ENCODE data around the gene MAP1S. TPM values are rescaled to one million over a fixed set of nuclear protein-coding genes. Genes with fewer than 3 reads are reported as not detected.
"Not testable (repeated sequence)": the region's sequence is repeated elsewhere in the genome, so short reads cannot be mapped to it uniquely, and the experiment has no call there.

The MAP1S gene
- total RNA-seq, 4 donors from 2014 or later = 16.8 to 42.5 (median 26.4) TPM

- Histone ChIP-seq H3K4me1 (peaks cover 14% of the 10 kb centered on the region), H3K36me3 (no peaks in the 10 kb centered on the region), H3K9me3 (no peaks in the 10 kb centered on the region), H3K4me3 (no peak overlapping the region), H3K27me3 (peaks cover 31% of the 10 kb centered on the region), H3K27ac (no peak overlapping the region)
- WGBS = 69% methylated on average over 10 of the region's 16 CpGs
- DNase-seq (ENCODE audit: low spot score in 2 of 2) = no peak
- TF ChIP-seq POLR2A (IDR thresholded peaks at IDR 0.05) (no peak), CTCF (IDR thresholded peaks at IDR 0.05) (peak in 1 of 2 donors; percentile 2)
Measured at GRCh38 chr19:17775245-17775927, 56.1 kb downstream of the MAP1S start.

- DNase-seq (ENCODE audit: low spot score in 2 of 2) = no peak
Measured at GRCh38 chr19:17775991-17776803, 56.9 kb downstream of the MAP1S start.

GRCh38 chr19:17777840-17778239 lies 58.6 kb downstream of the MAP1S start:
- H3K36me3 ChIP-seq; H3K9me3 ChIP-seq; H3K27ac ChIP-seq; H3K4me3 ChIP-seq; DNase-seq (ENCODE audit: low spot score in 2 of 2): not testable (repeated sequence)
- H3K27me3 ChIP-seq = peaks cover 38% of the 10 kb centered on the region
- WGBS = 71% methylated on average over 10 of the region's 10 CpGs
- H3K4me1 ChIP-seq = peaks cover 14% of the 10 kb centered on the region

More at GRCh38 chr19:17775991-17776803, 56.9 kb downstream of the MAP1S start:
- 58% methylated on average over 23 of the region's 27 CpGs for WGBS
- Histone ChIP-seq H3K4me1 (peaks cover 14% of the 10 kb centered on the region), H3K27ac (no peak overlapping the region), H3K4me3 (no peak overlapping the region), H3K36me3 (no peaks in the 10 kb centered on the region), H3K9me3 (no peaks in the 10 kb centered on the region), H3K27me3 (peaks cover 38% of the 10 kb centered on the region)
- TF ChIP-seq POLR2A (IDR thresholded peaks at IDR 0.05) = no peak
- TF ChIP-seq EP300 (IDR thresholded peaks at IDR 0.05) = no peak
- no peak for TF ChIP-seq CTCF (IDR thresholded peaks at IDR 0.05)
- TF ChIP-seq POLR2AphosphoS5 (IDR thresholded peaks at IDR 0.05) = no peak

GRCh38 chr19:17778251-17778967 lies 59.1 kb downstream of the MAP1S start:
- peaks cover 38% of the 10 kb centered on the region for H3K27me3 ChIP-seq
- 6% methylated on average over 10 of the region's 37 CpGs for WGBS
- H3K4me1 ChIP-seq = peaks cover 14% of the 10 kb centered on the region
- no peaks in the 10 kb centered on the region for H3K9me3 ChIP-seq
- no peaks in the 10 kb centered on the region for H3K36me3 ChIP-seq
- TF ChIP-seq EP300 (IDR thresholded peaks at IDR 0.05) (no peak), POLR2AphosphoS5 (IDR thresholded peaks at IDR 0.05) (no peak), CTCF (IDR thresholded peaks at IDR 0.05) (no peak), POLR2A (IDR thresholded peaks at IDR 0.05) (no peak)
- DNase-seq (ENCODE audit: low spot score in 2 of 2) = no peak
- no peak overlapping the region for H3K27ac ChIP-seq
- H3K4me3 ChIP-seq = peak overlapping the region; percentile 32

GRCh38 chr19:17778968-17779929 lies 60.0 kb downstream of the MAP1S start:
- Histone ChIP-seq H3K4me1 (peaks cover 14% of the 10 kb centered on the region), H3K9me3 (no peaks in the 10 kb centered on the region), H3K27ac (no peak overlapping the region), H3K4me3 (peak overlapping the region; percentile 32), H3K27me3 (peaks cover 38% of the 10 kb centered on the region), H3K36me3 (no peaks in the 10 kb centered on the region)
- no peak for DNase-seq (ENCODE audit: low spot score in 2 of 2)
- TF ChIP-seq POLR2AphosphoS5 (IDR thresholded peaks at IDR 0.05) (no peak), POLR2A (IDR thresholded peaks at IDR 0.05) (no peak), EP300 (IDR thresholded peaks at IDR 0.05) (no peak), CTCF (IDR thresholded peaks at IDR 0.05) (no peak)
- WGBS = 20% methylated on average over 25 of the region's 25 CpGs
